ENCODE data around the gene SND1. TPM values are rescaled to one million over a fixed set of nuclear protein-coding genes. Genes with fewer than 3 reads are reported as not detected.
A peak's percentile ranks its signal among the peaks of the same experiment; 100 is the strongest.

The SND1 gene
- total and polyA plus RNA-seq, 2 of the 4 experiments (the other 2 are of a cell fraction) = 154 to 294 TPM

DNA sequence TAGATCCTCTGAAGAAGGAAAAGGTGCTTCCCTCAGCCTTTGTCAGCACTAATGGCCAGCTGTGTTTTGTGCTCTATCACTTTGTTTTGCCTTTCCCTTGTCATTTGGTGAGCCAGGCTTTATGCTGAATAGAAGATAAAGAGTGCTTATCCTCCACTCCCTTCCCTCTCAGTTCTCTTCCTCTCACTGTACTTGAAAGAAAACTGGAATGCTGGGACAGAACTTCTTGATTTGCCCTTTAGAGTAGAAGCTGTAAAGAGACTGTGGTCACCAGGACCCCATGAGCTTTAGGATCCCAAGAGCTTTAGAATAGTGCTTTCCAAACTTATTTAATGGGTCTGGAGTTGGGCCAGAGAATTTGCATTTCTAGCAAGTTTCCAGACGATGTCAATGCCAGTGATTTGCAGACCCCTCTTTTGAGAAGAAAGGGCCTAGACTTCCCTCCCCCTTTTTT lies 297.8 kb downstream of the SND1 start:
- H3K9ac ChIP-seq (ENCODE audit: low read depth, low read length) = no peak overlapping the region
- H3K56ac ChIP-seq (ENCODE audit: extremely low read depth, insufficient read depth, low read length) = no peak overlapping the region
- H2BK5ac ChIP-seq (ENCODE audit: low read depth, low read length, poor library complexity, severe bottlenecking) = no peak overlapping the region
- H3K27ac ChIP-seq (ENCODE audit: insufficient read depth, low read length) = no peak overlapping the region
- H3K9me1 ChIP-seq (ENCODE audit: insufficient read depth, low read length) = peaks cover 4% of the 10 kb centered on the region; the same call in 1 of the 2 replicates
- H3K4me3 ChIP-seq (ENCODE audit: insufficient read depth, low read depth, low read length) = no peak overlapping the region
- no peak overlapping the region for H3K14ac ChIP-seq (replicated peaks; ENCODE audit: low read depth, low read length)
- no peak overlapping the region for H4K91ac ChIP-seq (ENCODE audit: insufficient read depth, low read depth, low read length)
- H3K4me1 ChIP-seq (ENCODE audit: control insufficient read depth, insufficient read depth, low read length) = peaks cover 6% of the 10 kb centered on the region
- no peak overlapping the region for H3K4me2 ChIP-seq (ENCODE audit: low read depth, low read length)
- H3K36me3 ChIP-seq (ENCODE audit: control insufficient read depth, insufficient read depth, low read length) = peaks cover 2% of the 10 kb centered on the region; the same call in 1 of the 2 replicates
- dilution Hi-C loops (cut with HindIII; ENCODE audit: low sequenced_read_pairs, unreplicated experiment) = no loop called here
- no peak for DNase-seq
- BruUV-seq (replicated peaks) = no TSS peak
- no peak overlapping the region for H4K8ac ChIP-seq (ENCODE audit: low read depth in 2 of 2, low read length in 2 of 2)
- TF ChIP-seq, protein P1, sequence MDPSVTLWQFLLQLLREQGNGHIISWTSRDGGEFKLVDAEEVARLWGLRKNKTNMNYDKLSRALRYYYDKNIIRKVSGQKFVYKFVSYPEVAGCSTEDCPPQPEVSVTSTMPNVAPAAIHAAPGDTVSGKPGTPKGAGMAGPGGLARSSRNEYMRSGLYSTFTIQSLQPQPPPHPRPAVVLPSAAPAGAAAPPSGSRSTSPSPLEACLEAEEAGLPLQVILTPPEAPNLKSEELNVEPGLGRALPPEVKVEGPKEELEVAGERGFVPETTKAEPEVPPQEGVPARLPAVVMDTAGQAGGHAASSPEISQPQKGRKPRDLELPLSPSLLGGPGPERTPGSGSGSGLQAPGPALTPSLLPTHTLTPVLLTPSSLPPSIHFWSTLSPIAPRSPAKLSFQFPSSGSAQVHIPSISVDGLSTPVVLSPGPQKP (IDR thresholded peaks at IDR 0.05; ENCODE audit: borderline replicate concordance, low read depth, low read length) = no peak
- TF ChIP-seq CEBPB (IDR thresholded peaks at IDR 0.05; ENCODE audit: low read depth, low read length) = no peak
- no peak for TF ChIP-seq MXI1 (IDR thresholded peaks at IDR 0.05; ENCODE audit: borderline replicate concordance, low read depth, low read length)
- TF ChIP-seq, protein P2, sequence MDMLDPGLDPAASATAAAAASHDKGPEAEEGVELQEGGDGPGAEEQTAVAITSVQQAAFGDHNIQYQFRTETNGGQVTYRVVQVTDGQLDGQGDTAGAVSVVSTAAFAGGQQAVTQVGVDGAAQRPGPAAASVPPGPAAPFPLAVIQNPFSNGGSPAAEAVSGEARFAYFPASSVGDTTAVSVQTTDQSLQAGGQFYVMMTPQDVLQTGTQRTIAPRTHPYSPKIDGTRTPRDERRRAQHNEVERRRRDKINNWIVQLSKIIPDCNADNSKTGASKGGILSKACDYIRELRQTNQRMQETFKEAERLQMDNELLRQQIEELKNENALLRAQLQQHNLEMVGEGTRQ (IDR thresholded peaks at IDR 0.05; ENCODE audit: low read depth, low read length) = no peak
- TF ChIP-seq POLR2A (IDR thresholded peaks at IDR 0.05; ENCODE audit: low read depth, low read length) = no peak
- no peak overlapping the region for H2AFZ ChIP-seq (replicated peaks; ENCODE audit: low read length, poor library complexity)
- peaks cover 17% of the 10 kb centered on the region; the same call in 1 of the 2 replicates for H4K20me1 ChIP-seq (ENCODE audit: insufficient read depth, low read length)
- ATAC-seq (ENCODE audit: low read depth) = no peak
- no peak overlapping the region for H2BK15ac ChIP-seq (ENCODE audit: low read depth, low read length)
- no peak overlapping the region for H3K18ac ChIP-seq (ENCODE audit: low read depth, low read length)
- H2AK9ac ChIP-seq (replicated peaks; ENCODE audit: low read depth, low read length, poor library complexity) = no peak overlapping the region
- no peak overlapping the region for H4K5ac ChIP-seq (ENCODE audit: low read depth, low read length)
- in situ Hi-C loops (cut with MboI; ENCODE audit: low sequenced_read_pairs) = no loop called here
- WGBS, 2 experiments (ENCODE audit: extremely low coverage in 2 of 2, insufficient read length in 1 of 2) = no CpG with 5 or more reads among the region's 1 CpG
- H3K9me3 ChIP-seq (ENCODE audit: control insufficient read depth, insufficient read depth, low read length) = no peaks in the 10 kb centered on the region
- no peak overlapping the region for H3K4ac ChIP-seq (ENCODE audit: low read depth, low read length)
- intact Hi-C loops (cut with micrococcal nuclease) = no loop called here
- no peak overlapping the region for H2BK120ac ChIP-seq (ENCODE audit: low read depth, low read length)
- H3K27me3 ChIP-seq (ENCODE audit: control insufficient read depth, insufficient read depth, low read length) = no peaks in the 10 kb centered on the region
- peaks cover 43 to 64% of the 10 kb centered on the region in 2 experiments for H3K79me1 ChIP-seq (ENCODE audit: low read depth in 1 of 2, low read length in 2 of 2)
- ChIA-PET POLR2A (ENCODE audit: unreplicated experiment) (no interaction called here), CTCF (no interaction called here)
- H3K23ac ChIP-seq (ENCODE audit: low read depth, low read length) = 0 out of 2 replicates have a peak overlapping the region, but pooled peaks have one; percentile 29
- no peak overlapping the region for H2AK5ac ChIP-seq (ENCODE audit: low read depth, low read length)
- H2BK20ac ChIP-seq (ENCODE audit: low read depth, low read length) = no peak overlapping the region
